Activated naive CD4-positive, alpha-beta T cell treated with anti-CD3 and anti-CD28 coated beads, Interleukin-2, amount 50 U/mL, for 72 hours (primary cell): ENCODE measurements around the gene VSTM1. TPM values are rescaled to one million over a fixed set of nuclear protein-coding genes. Genes with fewer than 3 reads are reported as not detected.
A peak's percentile ranks its signal among the peaks of the same experiment; 100 is the strongest.

ENCODE experiments used
- ATAC-seq, 2 donors: fragments of 150-1000 bp; cut with Tn5 transposase; 2 replicates each; pipeline ENCODE4 v1.10.0; 2021; ENCODE audit warnings: mild to moderate bottlenecking in 2 of 2, moderate library complexity in 2 of 2
- DNase-seq, 2 donors: peaks; one replicate each; pipeline ENCODE4 v3.0.0; 2021 to 2022; ENCODE audit warnings: low spot score in 2 of 2
- H3K27ac Mint-ChIP-seq, 2 donors: one replicate each; pipeline ENCODE4 v1.8.0; 2022; ENCODE audit warnings: mild to moderate bottlenecking in 2 of 2, mixed read lengths in 2 of 2
- H3K36me3 Mint-ChIP-seq, 2 donors: one replicate each; pipeline ENCODE4 v1.8.0; 2022; ENCODE audit warnings: mixed read lengths in 2 of 2
- H3K9me3 Mint-ChIP-seq, 2 donors: one replicate each; pipeline ENCODE4 v1.8.0; 2022; ENCODE audit warnings: mixed read lengths in 2 of 2
- total RNA-seq, 2 donors: library from RNA; stranded (reverse); gene quantifications; one replicate each; pipeline ENCODE4 v1.2.3, GENCODE V29; 2022

VSTM1 gene
- total RNA-seq, 2 donors from 2014 or later = not detected

GRCh38 chr19:53994811-53995210 lies 68.9 kb downstream of the VSTM1 start:
- Mint-ChIP-seq H3K9me3 (no peaks in the 10 kb centered on the region), H3K36me3 (no peaks in the 10 kb centered on the region), H3K27ac (no peak overlapping the region)
- ATAC-seq = peak in 1 of 2 donors; percentile 40
- DNase-seq = no peak

GRCh38 chr19:53993448-53993847 lies 70.2 kb downstream of the VSTM1 start:
- H3K9me3 Mint-ChIP-seq = no peaks in the 10 kb centered on the region
- H3K36me3 Mint-ChIP-seq = no peaks in the 10 kb centered on the region
- no peak overlapping the region for H3K27ac Mint-ChIP-seq
- ATAC-seq (no peak), DNase-seq (no peak)

- Mint-ChIP-seq H3K27ac (no peak overlapping the region), H3K36me3 (no peaks in the 10 kb centered on the region), H3K9me3 (no peaks in the 10 kb centered on the region)
- ATAC-seq (no peak), DNase-seq (no peak)
Observed at GRCh38 chr19:53992815-53993214, 70.9 kb downstream of the VSTM1 start.

- no peak for DNase-seq
- H3K9me3 Mint-ChIP-seq = no peaks in the 10 kb centered on the region
- no peak for ATAC-seq
- H3K36me3 Mint-ChIP-seq = no peaks in the 10 kb centered on the region
- no peak overlapping the region for H3K27ac Mint-ChIP-seq
Observed at GRCh38 chr19:53992211-53992610, 71.5 kb downstream of the VSTM1 start.

- Mint-ChIP-seq H3K9me3 (no peaks in the 10 kb centered on the region), H3K27ac (no peak within 1 kb of the TSS), H3K36me3 (no peaks in the 10 kb centered on the region)
- no peak for ATAC-seq
- no peak for DNase-seq
Observed at GRCh38 chr19:53991224-53992113, 72.2 kb downstream of the VSTM1 start, which contains the start of gene CACNG6. TSS of gene CACNG6 (plus strand) at chr19:53991637. CDS start at chr19:53992878, 1,241 bp downstream.

Other genes starting within 250 kb of the VSTM1 start
- gene NLRP12, start 239.6 kb downstream of the VSTM1 start, total RNA-seq = not detected
- 10 to 100 TPM; 33.1 to 89.8 TPM for gene MYADM, start 196.0 kb downstream of the VSTM1 start, total RNA-seq
- gene PRKCG, start 181.7 kb downstream of the VSTM1 start, total RNA-seq = under 1 TPM in 1 of 2 donors, not detected in 1; 0.10 TPM
- not detected for gene CACNG7, start 154.6 kb downstream of the VSTM1 start, total RNA-seq
- gene CACNG8, start 101.0 kb downstream of the VSTM1 start, total RNA-seq = not detected
- gene CACNG6, start 72.3 kb downstream of the VSTM1 start, total RNA-seq = not detected
- not detected for gene TARM1, start 17.5 kb upstream of the VSTM1 start, total RNA-seq
- under 1 TPM in 1 of 2 donors, not detected in 1; 0.72 TPM for gene OSCAR, start 36.9 kb upstream of the VSTM1 start, total RNA-seq
- 10 to 100 TPM; 59.4 to 76.1 TPM for gene NDUFA3, start 39.0 kb upstream of the VSTM1 start, total RNA-seq
- 10 to 100 TPM; 30.4 to 37.4 TPM for gene TFPT, start 51.8 kb upstream of the VSTM1 start, total RNA-seq
- 10 to 100 TPM; 47.9 to 92.9 TPM for gene PRPF31, start 51.9 kb upstream of the VSTM1 start, total RNA-seq
- gene CNOT3, start 73.9 kb upstream of the VSTM1 start, total RNA-seq = 10 to 100 TPM; 57.3 to 59.9 TPM
- gene LENG1, start 95.8 kb upstream of the VSTM1 start, total RNA-seq = 1 to 10 TPM; 3.5 to 6.1 TPM
- not detected for gene TMC4, start 109.3 kb upstream of the VSTM1 start, total RNA-seq
- gene MBOAT7, start 125.7 kb upstream of the VSTM1 start, total RNA-seq = 10 to 100 TPM; 56.8 to 97.2 TPM
- 10 to 100 TPM; 10.2 to 15.8 TPM for gene TSEN34, start 127.4 kb upstream of the VSTM1 start, total RNA-seq
- gene RPS9, start 137.0 kb upstream of the VSTM1 start, total RNA-seq = 1,000 to 10,000 TPM; 1,448 to 1,707 TPM
- under 1 TPM in 1 of 2 donors, not detected in 1; 0.37 TPM for gene LILRB3, start 159.1 kb upstream of the VSTM1 start, total RNA-seq
- not detected for gene LILRA6, start 178.9 kb upstream of the VSTM1 start, total RNA-seq
- not detected for gene LILRB5, start 193.4 kb upstream of the VSTM1 start, total RNA-seq
- not detected for gene LILRB2, start 217.2 kb upstream of the VSTM1 start, total RNA-seq
- not detected for gene LILRA5, start 249.3 kb upstream of the VSTM1 start, total RNA-seq